HEK293 (cell line): ENCODE measurements around the gene HAUS8.

Experiments
- CTCF ChIA-PET: fragments of 350-600 bp; formaldehyde crosslinking; extraction: SDS; loops from one replicate; lab custom pipeline; 2021; ENCODE audit warnings: antibody characterized with exemption; lab: Yijun Ruan, JAX
- POLR2A ChIA-PET: fragments of 300-600 bp; formaldehyde crosslinking; extraction: SDS; loops from one replicate; lab custom pipeline; 2020; ENCODE audit warnings: antibody characterized with exemption, inconsistent platforms; lab: Yijun Ruan, JAX
- H3K27ac ChIP-seq: fragments of 200-500 bp; sonication (Bioruptor generic); 2 replicates; pipeline ENCODE4 v1.5.1; 2014; ENCODE audit warnings: low read depth, low read length, control low read depth, inconsistent platforms; ENCODE audit errors: extremely low read depth
- H3K36me3 ChIP-seq, 2 experiments: fragments of 200-500 bp in 1 of 2; sonication (Bioruptor generic) in 1 of 2; 1 replicate in 1 of 2; 2 replicates in 1 of 2; pipeline ENCODE4 v1.5.1; 2014 to 2017; ENCODE audit warnings: inconsistent platforms in 2 of 2, low read length in 2 of 2; ENCODE audit not compliant: control insufficient read depth in 2 of 2, insufficient read depth in 1 of 2
- H3K4me1 ChIP-seq: fragments of 200-500 bp; sonication (Bioruptor generic); 2 replicates; pipeline ENCODE4 v1.5.1; 2014; ENCODE audit warnings: mild to moderate bottlenecking, low read length, inconsistent platforms; ENCODE audit not compliant: control insufficient read depth, insufficient read depth
- H3K4me3 ChIP-seq: 2 replicates; pipeline ENCODE4 v1.5.1; 2011; ENCODE audit warnings: low read depth, mild to moderate bottlenecking, control low read depth, low read length, moderate library complexity
- H3K9me3 ChIP-seq: fragments of 200-500 bp; sonication (Bioruptor generic); 2 replicates; pipeline ENCODE4 v1.5.1; 2014; ENCODE audit warnings: low read depth, low read length, inconsistent platforms; ENCODE audit not compliant: control insufficient read depth, insufficient read depth
- ATF2 ChIP-seq: fragments of 450-650 bp; formaldehyde crosslinking; IDR thresholded peaks from 2 replicates; pipeline ENCODE4 v1.5.1; 2016; ENCODE audit warnings: missing biosample characterization, missing genetic modification characterization, low read depth
- GLIS1 ChIP-seq: fragments of 450-650 bp; formaldehyde crosslinking; IDR thresholded peaks from 2 replicates; pipeline ENCODE4 v1.5.1; 2016; ENCODE audit warnings: missing biosample characterization, missing genetic modification characterization
- INSM2 ChIP-seq: fragments of 450-650 bp; formaldehyde crosslinking; IDR thresholded peaks from 2 replicates; pipeline ENCODE4 v1.5.1; 2016; ENCODE audit warnings: missing biosample characterization, missing genetic modification characterization
- KLF1 ChIP-seq: fragments of 450-650 bp; formaldehyde crosslinking; IDR thresholded peaks from 2 replicates; pipeline ENCODE4 v1.5.1; 2016; ENCODE audit warnings: missing biosample characterization, missing genetic modification characterization
- PBX3 ChIP-seq: sonication (generic); formaldehyde crosslinking; IDR thresholded peaks from 2 replicates; pipeline ENCODE4 v1.8.1; 2022; ENCODE audit warnings: mild to moderate bottlenecking, moderate library complexity, missing genetic modification reagents
- SP2 ChIP-seq: fragments of 450-650 bp; formaldehyde crosslinking; IDR thresholded peaks from 2 replicates; pipeline ENCODE4 v1.5.1; 2016; ENCODE audit warnings: missing biosample characterization, missing genetic modification characterization
- ZBTB20 ChIP-seq: fragments of 450-650 bp; formaldehyde crosslinking; IDR thresholded peaks from 2 replicates; pipeline ENCODE4 v1.5.1; 2016; ENCODE audit warnings: missing biosample characterization, missing genetic modification characterization
- ZBTB6 ChIP-seq: fragments of 450-650 bp; formaldehyde crosslinking; IDR thresholded peaks from 2 replicates; pipeline ENCODE4 v1.5.1; 2017; ENCODE audit warnings: missing biosample characterization, missing genetic modification characterization
- ZNF132 ChIP-seq: fragments of 450-650 bp; formaldehyde crosslinking; IDR thresholded peaks from 2 replicates; pipeline ENCODE4 v1.5.1; 2017; ENCODE audit warnings: missing biosample characterization, missing genetic modification characterization, borderline replicate concordance
- ZNF133 ChIP-seq: fragments of 450-650 bp; formaldehyde crosslinking; IDR thresholded peaks from 2 replicates; pipeline ENCODE4 v1.5.1; 2016; ENCODE audit warnings: missing biosample characterization, missing genetic modification characterization
- ZNF175 ChIP-seq: fragments of 450-650 bp; formaldehyde crosslinking; IDR thresholded peaks from 2 replicates; pipeline ENCODE4 v1.5.1; 2016; ENCODE audit warnings: missing biosample characterization, missing genetic modification characterization
- ZNF391 ChIP-seq: fragments of 450-650 bp; formaldehyde crosslinking; IDR thresholded peaks from 2 replicates; pipeline ENCODE4 v1.5.1; 2016; ENCODE audit warnings: low read depth, missing biosample characterization, missing genetic modification characterization, borderline replicate concordance
- ZNF510 ChIP-seq: fragments of 450-650 bp; formaldehyde crosslinking; IDR thresholded peaks from 2 replicates; pipeline ENCODE4 v1.5.1; 2018; ENCODE audit warnings: mild to moderate bottlenecking, missing genetic modification characterization, missing biosample characterization; ENCODE audit not compliant: insufficient replicate concordance
- ZSCAN4 ChIP-seq: fragments of 450-650 bp; formaldehyde crosslinking; IDR thresholded peaks from 2 replicates; pipeline ENCODE4 v1.5.1; 2017; ENCODE audit warnings: missing biosample characterization, missing genetic modification characterization
- TF ChIP-seq, protein P1 (sequence below): fragments of 450-650 bp; formaldehyde crosslinking; IDR thresholded peaks from 2 replicates; pipeline ENCODE4 v1.5.1; 2016; ENCODE audit warnings: missing biosample characterization, missing genetic modification characterization

The HAUS8 gene

GRCh38 chr19:17079710-17080439 is 4.6 kb upstream of the HAUS8 start:
- peaks cover 3% of the 10 kb centered on the region; the same call in 1 of the 2 replicates for H3K4me1 ChIP-seq
- H3K27ac ChIP-seq: no peak overlapping the region

GRCh38 chr19:17078920-17079709 is 3.9 kb upstream of the HAUS8 start:
- TF ChIP-seq ZNF133 (no peak), ZSCAN4 (tag by site-specific recombination) (no peak), ZNF175 (tag by site-specific recombination) (no peak), ZNF391 (tag by site-specific recombination) (no peak), GLIS1 (peak; percentile 55; the same call in 1 of the 2 replicates)
- TF ChIP-seq, protein P1, sequence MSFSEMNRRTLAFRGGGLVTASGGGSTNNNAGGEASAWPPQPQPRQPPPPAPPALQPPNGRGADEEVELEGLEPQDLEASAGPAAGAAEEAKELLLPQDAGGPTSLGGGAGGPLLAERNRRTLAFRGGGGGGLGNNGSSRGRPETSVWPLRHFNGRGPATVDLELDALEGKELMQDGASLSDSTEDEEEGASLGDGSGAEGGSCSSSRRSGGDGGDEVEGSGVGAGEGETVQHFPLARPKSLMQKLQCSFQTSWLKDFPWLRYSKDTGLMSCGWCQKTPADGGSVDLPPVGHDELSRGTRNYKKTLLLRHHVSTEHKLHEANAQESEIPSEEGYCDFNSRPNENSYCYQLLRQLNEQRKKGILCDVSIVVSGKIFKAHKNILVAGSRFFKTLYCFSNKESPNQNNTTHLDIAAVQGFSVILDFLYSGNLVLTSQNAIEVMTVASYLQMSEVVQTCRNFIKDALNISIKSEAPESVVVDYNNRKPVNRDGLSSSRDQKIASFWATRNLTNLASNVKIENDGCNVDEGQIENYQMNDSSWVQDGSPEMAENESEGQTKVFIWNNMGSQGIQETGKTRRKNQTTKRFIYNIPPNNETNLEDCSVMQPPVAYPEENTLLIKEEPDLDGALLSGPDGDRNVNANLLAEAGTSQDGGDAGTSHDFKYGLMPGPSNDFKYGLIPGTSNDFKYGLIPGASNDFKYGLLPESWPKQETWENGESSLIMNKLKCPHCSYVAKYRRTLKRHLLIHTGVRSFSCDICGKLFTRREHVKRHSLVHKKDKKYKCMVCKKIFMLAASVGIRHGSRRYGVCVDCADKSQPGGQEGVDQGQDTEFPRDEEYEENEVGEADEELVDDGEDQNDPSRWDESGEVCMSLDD: no peak
- POLR2A ChIA-PET: no interaction called here
- peaks cover 6% of the 10 kb centered on the region for H3K4me1 ChIP-seq
- H3K9me3 ChIP-seq: no peaks in the 10 kb centered on the region
- H3K36me3 ChIP-seq: no peaks in the 10 kb centered on the region
- H3K4me3 ChIP-seq: no peak overlapping the region
- CTCF ChIA-PET: interaction anchor here (0.5 kb wide), 1 partner anchor 10 kb away, joined by 6 read pairs; no protein-coding TSS in a partner anchor
- no peak overlapping the region for H3K27ac ChIP-seq

More at GRCh38 chr19:17079710-17080439, 4.6 kb upstream of the HAUS8 start:
- Histone ChIP-seq H3K9me3 (no peaks in the 10 kb centered on the region), H3K36me3 (no peaks in the 10 kb centered on the region), H3K4me3 (peak overlapping the region; percentile 1; the same call in 1 of the 2 replicates)
- ChIA-PET POLR2A (no interaction called here), CTCF (no interaction called here)
- TF ChIP-seq ZNF510 (tag by site-specific recombination) (no peak), ZBTB20 (tag by site-specific recombination) (peak; percentile 64; the same call in 1 of the 2 replicates)

DNA sequence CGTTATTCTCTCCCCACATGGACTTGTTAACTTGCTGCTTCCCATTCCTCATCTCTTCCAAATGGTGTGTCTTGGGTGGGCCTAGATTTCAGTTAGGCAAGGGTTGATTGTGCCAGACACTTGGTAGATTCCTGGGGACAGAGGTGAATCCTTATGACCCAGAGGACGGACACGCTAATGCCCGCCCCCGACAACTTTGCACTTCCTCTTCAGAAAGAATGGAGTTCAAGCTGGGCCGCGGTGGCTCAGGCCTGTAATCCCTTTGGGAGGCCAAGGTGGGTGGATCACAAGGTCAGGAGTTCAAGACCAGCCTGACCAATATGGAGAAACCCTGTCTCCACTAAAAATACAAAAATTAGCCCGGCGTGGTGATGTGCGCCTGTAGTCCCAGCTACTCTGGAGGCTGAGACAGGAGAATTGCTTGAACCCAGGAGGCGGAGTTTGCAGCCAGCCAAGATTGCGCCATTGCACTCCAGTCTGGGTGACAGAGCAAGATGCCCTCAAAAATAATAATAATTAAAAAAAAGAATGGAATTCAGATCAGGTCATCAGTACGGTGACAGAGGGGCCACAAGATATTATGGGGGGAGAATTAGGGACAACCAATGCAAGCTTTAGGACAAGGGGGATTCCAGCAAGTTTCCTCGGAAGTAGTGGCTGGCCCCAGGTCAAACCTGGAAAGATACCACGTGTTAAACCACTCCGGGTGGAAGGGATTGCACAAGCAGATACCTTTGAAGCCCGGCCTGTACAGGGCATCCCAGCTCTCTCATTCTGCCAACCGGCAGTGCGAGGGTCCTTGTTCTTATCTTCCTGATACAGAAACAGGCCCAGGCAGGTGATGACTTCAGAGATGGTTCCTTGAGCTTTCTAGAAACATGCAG is 3.0 kb upstream of the HAUS8 start:
- Histone ChIP-seq H3K4me3 (no peak overlapping the region), H3K36me3 (peaks cover 0 to 4% of the 10 kb centered on the region in 2 experiments; a peak in 2 of 3 replicates), H3K4me1 (peaks cover 8% of the 10 kb centered on the region), H3K27ac (no peak overlapping the region), H3K9me3 (no peaks in the 10 kb centered on the region)
- ChIA-PET CTCF (interaction anchor here (0.5 to 0.6 kb wide), 2 partner anchors 11 to 111 kb away, joined by 4 to 6 read pairs; no protein-coding TSS in a partner anchor), POLR2A (no interaction called here)
- TF ChIP-seq ZNF132 (tag by site-specific recombination) (no peak), PBX3 (CRISPR knock-in tag) (no peak), SP2 (tag by site-specific recombination) (no peak), KLF1 (tag by site-specific recombination) (no peak), ATF2 (tag by site-specific recombination) (no peak), INSM2 (no peak), ZBTB6 (tag by site-specific recombination) (no peak)
